ENCODE results near the gene PAXX.
"Not testable (repeated sequence)": the region's sequence is repeated elsewhere in the genome, so short reads cannot be mapped to it uniquely, and the experiment has no call there.

Gene PAXX

DNA sequence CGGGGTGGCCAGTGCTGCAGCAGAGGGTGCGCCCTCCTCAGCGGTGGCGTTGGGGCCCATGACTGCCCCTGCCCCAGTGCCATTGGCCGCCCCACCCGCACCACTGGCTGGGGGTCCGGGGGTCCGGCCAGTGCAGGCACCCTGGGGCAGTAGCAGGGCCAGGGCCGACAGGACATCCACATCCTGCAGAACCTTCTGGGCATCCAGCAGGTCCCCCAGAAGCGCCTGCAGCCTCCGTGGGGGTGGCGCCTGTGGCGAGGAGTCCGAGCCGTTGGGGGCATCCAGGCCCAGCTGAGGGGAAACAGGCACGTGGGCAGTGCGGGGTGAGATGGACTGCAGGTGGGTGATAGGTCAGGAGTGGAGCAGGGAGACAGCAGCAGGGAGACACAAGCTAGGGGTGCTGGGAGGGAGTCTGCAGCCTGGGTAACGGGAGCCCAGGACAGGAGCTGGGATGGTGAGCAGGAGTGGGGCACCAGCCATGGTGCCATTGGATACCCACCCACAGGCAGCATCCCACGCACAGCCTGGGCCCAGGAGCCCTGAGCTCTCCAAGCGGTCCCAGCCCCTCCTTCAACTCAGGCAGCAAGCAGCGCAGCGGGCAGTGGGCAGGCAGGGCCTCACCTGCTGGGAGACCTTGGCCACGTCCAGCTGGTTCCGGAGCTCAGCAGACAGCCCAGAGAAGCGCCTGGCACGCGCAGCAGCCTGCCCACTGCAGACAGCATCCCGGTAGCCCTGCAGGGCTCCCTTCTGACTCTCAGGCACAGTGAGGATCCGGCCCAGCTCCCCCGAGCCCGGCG lies 28.7 kb downstream of the PAXX start:
- DNase-seq = no peak

DNA sequence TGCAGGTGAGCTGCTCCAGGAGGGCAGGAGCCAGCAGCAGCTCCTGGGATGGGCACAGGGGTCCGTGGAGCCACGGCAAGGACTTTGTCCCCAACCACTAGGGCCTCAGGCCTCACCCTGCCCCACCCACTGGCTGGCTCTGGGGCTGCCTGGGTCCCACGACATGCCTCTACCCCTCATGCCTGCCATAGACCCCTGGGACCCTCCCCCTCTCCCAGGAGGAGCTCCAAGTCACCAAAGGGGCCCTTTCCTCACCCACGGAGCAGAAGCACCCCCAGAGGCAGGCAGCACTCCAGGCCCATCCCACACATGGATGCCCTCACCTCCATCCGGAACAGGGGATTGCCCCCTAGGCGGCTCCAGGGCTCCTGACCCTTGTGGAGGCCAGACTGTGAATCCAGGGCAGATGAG lies 29.4 kb downstream of the PAXX start:
- no peak for DNase-seq

DNA sequence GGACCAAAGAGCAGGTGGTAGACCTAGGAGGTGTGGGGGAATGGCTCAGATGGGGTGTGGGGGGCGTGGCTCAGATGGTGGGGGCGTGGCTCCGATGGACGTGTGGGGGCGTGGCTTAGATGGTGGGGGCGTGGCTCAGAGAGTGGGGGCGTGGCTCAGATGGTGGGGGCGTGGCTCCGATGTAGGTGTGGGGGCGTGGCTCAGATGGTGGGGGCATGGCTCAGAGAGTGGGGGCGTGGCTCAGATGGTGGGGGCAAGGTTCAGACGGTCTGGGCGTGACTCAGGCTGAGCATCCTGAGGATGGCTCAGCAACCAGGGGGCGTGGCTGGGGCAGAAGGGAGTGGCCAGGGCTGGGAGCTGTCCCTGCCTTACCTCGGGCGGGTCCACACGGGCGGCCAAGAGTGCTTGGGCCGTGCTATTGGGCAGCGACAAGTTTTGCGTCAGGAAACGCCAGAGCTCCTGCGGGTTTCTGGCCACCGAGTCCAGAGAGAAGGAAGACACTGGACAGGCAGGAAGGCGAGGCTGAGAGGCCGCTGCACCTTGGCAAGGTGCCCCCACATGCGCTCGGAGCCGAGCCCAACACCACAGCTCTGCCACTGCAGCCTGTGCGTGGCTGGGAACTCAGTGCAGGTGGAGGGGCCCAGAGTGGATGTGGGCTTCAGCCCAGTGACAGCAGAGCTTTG lies 29.9 kb downstream of the PAXX start:
- peak; percentile 83 to 91 (median 89) for DNase-seq

- DNase-seq = no peak
Observed at GRCh38 chr9:137022662-137023008, 30.4 kb downstream of the PAXX start.

GRCh38 chr9:137023157-137023556 lies 30.9 kb downstream of the PAXX start:
- DNase-seq = no peak

DNA sequence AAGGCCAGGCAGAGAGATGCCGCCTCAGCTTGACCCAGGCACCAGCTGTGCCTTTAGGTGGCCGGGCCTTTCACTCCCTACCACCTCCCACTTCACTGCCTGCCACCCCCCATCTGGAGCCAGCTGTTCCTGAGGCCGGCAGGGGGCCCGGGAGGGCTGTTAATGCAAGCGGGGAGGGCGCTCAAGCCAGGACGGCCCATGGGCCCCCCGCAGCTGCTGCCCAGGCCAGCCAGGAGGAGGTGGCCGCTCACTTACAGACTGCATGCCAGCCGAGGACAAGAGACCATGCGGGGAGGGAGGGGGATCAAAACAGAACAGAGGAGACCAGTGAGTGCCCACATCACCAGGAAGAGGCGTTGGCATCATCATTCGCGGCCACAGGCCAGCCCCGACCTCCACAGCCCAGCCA lies 31.4 kb downstream of the PAXX start:
- no peak for DNase-seq

GRCh38 chr9:137025517-137025966 lies 33.3 kb downstream of the PAXX start:
- DNase-seq = no peak

GRCh38 chr9:137026384-137026783 lies 34.2 kb downstream of the PAXX start:
- DNase-seq = no peak

- DNase-seq = no peak
Observed at GRCh38 chr9:137026828-137027227, 34.6 kb downstream of the PAXX start.

DNA sequence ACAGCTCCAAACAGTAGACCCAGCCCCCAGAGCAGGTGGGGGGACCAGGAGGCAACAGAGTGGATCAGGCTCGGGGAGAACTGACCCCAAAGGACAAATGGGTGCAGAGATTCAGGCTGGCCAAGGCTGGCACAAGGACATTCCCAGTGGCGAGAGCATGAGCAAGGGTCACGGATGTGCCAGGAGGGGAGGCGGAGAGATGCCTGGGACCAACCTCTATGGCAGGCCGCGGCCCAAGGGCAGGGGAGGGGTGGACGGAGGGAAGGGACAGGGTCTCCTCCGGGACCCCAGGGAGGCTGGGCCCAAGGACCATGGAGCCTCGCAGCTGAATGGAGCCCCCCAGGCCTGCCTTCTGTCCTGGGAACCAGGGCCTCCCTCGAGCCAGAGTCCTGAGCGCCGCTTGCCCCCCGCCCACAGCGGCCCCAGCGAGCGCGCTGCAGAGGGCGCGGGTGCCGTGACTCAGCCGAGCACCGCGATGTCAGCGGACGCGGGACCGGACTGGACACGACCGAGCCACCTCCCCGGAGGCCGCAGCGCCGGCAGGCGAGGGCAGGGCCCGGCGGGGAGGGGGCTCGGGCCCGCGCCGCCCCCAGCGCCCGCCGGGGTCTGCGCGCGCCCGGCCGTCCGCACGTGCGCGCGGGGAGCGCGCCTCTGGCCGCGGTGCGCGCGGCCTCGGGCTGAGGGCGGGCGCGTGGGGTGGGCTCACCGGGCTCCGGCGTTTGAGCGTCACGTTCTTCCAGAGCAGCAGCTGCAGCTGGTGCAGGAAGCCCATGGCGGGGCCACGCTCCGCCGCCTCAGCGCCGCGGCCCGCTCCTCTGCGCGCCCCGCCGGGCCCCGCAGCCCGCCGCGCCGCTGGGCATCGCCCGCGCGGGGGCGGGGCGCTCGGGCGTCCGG lies 35.4 kb downstream of the PAXX start, which contains the start of gene ABCA2:
ABCA2 (minus strand) TSS at position 869 of the 894 bp plus-strand sequence; CDS start at position 772, 97 bp downstream.
- peak in 2 of 3 donors; percentile 30 to 54 for DNase-seq

DNA sequence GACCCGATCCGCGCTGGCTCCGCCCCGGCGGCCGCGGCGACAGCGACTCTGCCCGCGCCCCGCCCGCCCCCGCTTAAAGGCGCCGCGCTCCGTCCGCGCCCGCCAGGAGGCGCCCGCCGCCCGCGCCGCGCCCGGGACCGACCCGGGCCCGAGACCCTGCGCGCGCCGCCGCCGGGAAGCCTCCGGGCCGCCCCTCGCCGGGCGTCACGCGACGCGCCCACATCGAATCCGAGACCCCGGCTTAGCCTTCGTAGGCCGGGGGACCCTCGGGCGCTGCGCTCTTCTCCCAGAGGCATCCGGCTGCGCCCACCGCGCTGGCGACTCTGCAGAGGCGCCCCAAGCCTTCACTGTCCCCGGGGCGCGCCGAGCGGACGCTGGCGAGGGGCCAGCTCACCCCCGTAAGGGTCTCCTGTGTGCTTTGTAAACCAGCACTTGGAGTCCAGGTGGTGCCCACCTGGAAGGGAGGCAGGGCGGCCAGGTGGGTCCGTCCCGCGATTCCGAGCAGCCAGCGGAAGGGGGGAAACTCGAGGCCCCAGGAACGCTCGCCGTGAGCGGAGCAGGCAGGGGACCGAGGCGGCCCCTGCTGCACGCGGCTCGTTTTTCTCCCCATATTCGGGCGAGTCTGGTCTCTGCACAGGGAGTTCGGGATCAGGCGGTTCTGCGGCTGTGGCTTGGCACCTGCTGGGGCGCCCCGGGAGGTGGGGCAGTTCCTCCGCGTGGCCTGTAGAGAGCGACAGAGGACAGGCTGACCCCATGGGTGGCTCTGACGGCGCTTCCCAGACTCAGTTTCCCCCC lies 36.2 kb downstream of the PAXX start:
- peak; percentile 68 to 94 (median 86) for DNase-seq

DNA sequence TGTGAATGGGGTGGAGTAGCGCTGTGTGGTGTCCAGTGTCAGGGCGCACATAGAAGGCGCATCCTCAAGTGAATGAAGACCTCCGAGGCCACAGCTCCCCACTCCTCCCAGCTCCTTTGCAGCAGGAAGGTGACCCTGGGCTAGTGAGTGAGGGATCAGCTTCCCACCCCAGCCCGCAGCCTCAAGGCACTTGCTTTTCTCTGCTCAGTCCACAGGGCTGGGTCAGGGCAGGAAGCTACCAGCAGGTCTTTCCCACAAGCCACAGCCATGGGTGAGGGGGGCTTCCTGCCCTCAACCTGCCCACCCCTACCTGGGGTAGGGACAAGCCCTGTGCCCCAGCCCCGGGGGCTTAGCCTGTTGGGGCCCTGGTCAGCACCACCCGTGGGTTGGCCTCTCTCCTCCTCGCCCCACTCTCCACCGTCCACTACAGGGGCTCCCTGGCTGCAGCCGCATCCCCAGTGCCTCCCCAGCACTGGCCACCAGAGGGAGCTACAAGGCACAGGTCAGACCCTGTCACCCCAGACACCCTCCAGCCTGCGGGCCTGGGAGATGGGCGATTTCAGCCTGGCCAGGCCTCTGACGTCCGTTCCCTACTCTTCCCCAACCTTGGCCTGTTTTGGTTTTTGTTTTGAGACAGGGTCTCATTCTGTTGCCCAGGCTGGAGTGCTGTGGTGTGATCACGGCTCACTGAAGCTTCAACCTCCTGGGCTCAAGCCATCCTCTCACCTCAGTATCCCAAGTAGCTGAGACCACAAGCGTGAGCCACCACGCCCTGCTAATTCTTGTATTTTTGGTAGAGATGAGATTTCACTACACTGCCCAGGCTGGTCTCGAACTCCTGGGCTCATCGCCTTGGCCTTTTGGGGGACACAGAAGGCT lies 37.1 kb downstream of the PAXX start:
- DNase-seq = peak; percentile 86 to 93 (median 88)

GRCh38 chr9:137030006-137030405 lies 37.8 kb downstream of the PAXX start:
- peak in 2 of 3 donors; percentile 12 to 33 for DNase-seq

GRCh38 chr9:137030538-137031527 lies 38.6 kb downstream of the PAXX start:
- DNase-seq = peak; percentile 67 to 80 (median 73)

- DNase-seq = peak; percentile 38 to 58 (median 42)
Observed at GRCh38 chr9:137031904-137032640, 39.9 kb downstream of the PAXX start, which contains the start of gene FUT7. FUT7 (minus strand) TSS chr9:137032088; CDS start chr9:137031991, 97 bp downstream.

- peak; percentile 89 to 94 (median 93) for DNase-seq
Observed at GRCh38 chr9:137032858-137033257, 40.6 kb downstream of the PAXX start.

- DNase-seq = not testable (repeated sequence)
Observed at GRCh38 chr9:137033481-137033880, 41.3 kb downstream of the PAXX start.

- DNase-seq = peak; percentile 47 to 58 (median 50)
Observed at GRCh38 chr9:137034039-137034708, 42.0 kb downstream of the PAXX start.
